ENCODE data around the gene ZNF641.

GRCh38 chr12:48361664-48362339 lies 11.1 kb upstream of the ZNF641 start:
- TF ChIP-seq CTCF (IDR thresholded peaks at IDR 0.05): no peak
- TF ChIP-seq POLR2A (IDR thresholded peaks at IDR 0.05): no peak

Data from adrenal gland (tissue), 5 donors.